ENCODE measurements around the gene DOCK8.

DNA sequence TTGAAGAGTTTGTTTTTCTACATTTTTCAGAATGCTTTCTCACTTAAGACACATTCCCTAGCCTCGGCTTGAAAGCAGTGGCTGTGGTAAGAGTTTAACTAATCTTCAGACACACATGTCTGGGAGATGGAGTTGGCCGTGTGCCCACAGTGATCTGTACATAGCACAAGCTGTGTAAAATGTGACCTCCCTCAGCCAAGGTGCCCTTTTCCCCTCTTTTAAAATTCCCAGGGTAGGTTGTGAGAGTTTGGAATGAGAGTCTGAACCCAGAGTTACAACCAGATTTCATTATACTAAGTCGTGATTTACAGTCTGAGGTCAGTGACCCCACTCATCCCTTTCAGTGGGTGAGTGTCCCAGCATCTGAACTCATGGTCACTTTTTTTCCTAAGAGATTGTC, 230.4 kb downstream of the DOCK8 start:
- TF ChIP-seq POLR2AphosphoS5 (IDR thresholded peaks at IDR 0.05) (no peak), POLR2A (IDR thresholded peaks at IDR 0.05) (no peak)
